CD8-positive, alpha-beta memory T cell (primary cell): ENCODE data around the gene RABL6. TPM values are rescaled to one million over a fixed set of nuclear protein-coding genes. Genes with fewer than 3 reads are reported as not detected.
A peak's percentile ranks its signal among the peaks of the same experiment; 100 is the strongest.

Experiments
- CTCF ChIA-PET: fragments of 350-600 bp; sonication (Branson Sonifier 250); formaldehyde crosslinking; loops from one replicate; lab custom pipeline; 2021; ENCODE audit warnings: antibody characterized with exemption; lab: Charles Lee
- POLR2A ChIA-PET: fragments of 350-600 bp; sonication (Branson Sonifier 250); formaldehyde crosslinking; loops from one replicate; lab custom pipeline; 2021; ENCODE audit warnings: antibody characterized with exemption; lab: Charles Lee
- DNase-seq, 5 donors: peaks; one replicate each; pipeline versions ENCODE4 v3.0.0 to v3.0.0-alpha.2; 2020 to 2022; ENCODE audit warnings: mixed read lengths in 1 of 5
- H3K27ac ChIP-seq: one replicate; pipeline ENCODE4 v1.7.0; 2013; ENCODE audit warnings: low read depth, mild to moderate bottlenecking, low read length, moderate library complexity
- H3K27me3 ChIP-seq: 2 replicates; pipeline ENCODE4 v1.7.0; 2013; ENCODE audit warnings: low read length, mild to moderate bottlenecking; ENCODE audit not compliant: insufficient read depth, poor library complexity, severe bottlenecking
- H3K36me3 ChIP-seq: 2 replicates; pipeline ENCODE4 v1.7.0; 2013; ENCODE audit warnings: mild to moderate bottlenecking, low read length, moderate library complexity; ENCODE audit not compliant: insufficient read depth
- H3K4me1 ChIP-seq: 2 replicates; pipeline ENCODE4 v1.7.0; 2013; ENCODE audit warnings: mild to moderate bottlenecking, low read length, moderate library complexity; ENCODE audit not compliant: insufficient read depth
- H3K4me3 ChIP-seq: 2 replicates; pipeline ENCODE4 v1.7.0; 2013; ENCODE audit warnings: mild to moderate bottlenecking, low read length
- H3K9me3 ChIP-seq: 2 replicates; pipeline ENCODE4 v1.7.0; 2013; ENCODE audit warnings: mild to moderate bottlenecking, low read length
- H3K27ac Mint-ChIP-seq, 8 donors: one replicate each; pipeline ENCODE4 v1.8.0; 2020 to 2021; ENCODE audit warnings: mixed read lengths in 8 of 8, mild to moderate bottlenecking in 6 of 8, inconsistent platforms in 3 of 8, moderate library complexity in 3 of 8
- H3K27me3 Mint-ChIP-seq, 2 donors: one replicate each; pipeline ENCODE4 v1.8.0; 2020 to 2021; ENCODE audit warnings: mixed read lengths in 2 of 2, mild to moderate bottlenecking in 1 of 2, moderate library complexity in 1 of 2
- H3K36me3 Mint-ChIP-seq, 3 donors: one replicate each; pipeline ENCODE4 v1.8.0; 2020 to 2021; ENCODE audit warnings: mixed read lengths in 3 of 3, inconsistent platforms in 1 of 3, mild to moderate bottlenecking in 1 of 3
- H3K4me1 Mint-ChIP-seq, 3 donors: one replicate each; pipeline ENCODE4 v1.8.0; 2020 to 2021; ENCODE audit warnings: mixed read lengths in 3 of 3, inconsistent platforms in 1 of 3, mild to moderate bottlenecking in 1 of 3
- H3K4me3 Mint-ChIP-seq, 7 donors: one replicate each; pipeline ENCODE4 v1.8.0; 2020 to 2021; ENCODE audit warnings: mixed read lengths in 7 of 7, mild to moderate bottlenecking in 6 of 7, moderate library complexity in 4 of 7, inconsistent platforms in 2 of 7
- H3K9me3 Mint-ChIP-seq, 5 donors: one replicate each; pipeline ENCODE4 v1.8.0; 2020 to 2022; ENCODE audit warnings: mixed read lengths in 5 of 5, mild to moderate bottlenecking in 3 of 5, moderate library complexity in 2 of 5, inconsistent platforms in 1 of 5
- polyA plus RNA-seq: library from polyadenylated mRNA; unstranded; fragments of 300-500 nt; fragmentation: Illumina TruSeq; gene quantifications from one replicate; pipeline ENCODE4 v1.2.3, GENCODE V29; 2021
- total RNA-seq, 2 experiments: library from RNA; stranded (reverse); gene quantifications; one replicate each; pipeline ENCODE4 v1.2.3, GENCODE V29; 2021

RABL6 gene
- total and polyA plus RNA-seq, 3 experiments from 2014 or later, result 20.9 to 106 (median 98.2) TPM

DNA sequence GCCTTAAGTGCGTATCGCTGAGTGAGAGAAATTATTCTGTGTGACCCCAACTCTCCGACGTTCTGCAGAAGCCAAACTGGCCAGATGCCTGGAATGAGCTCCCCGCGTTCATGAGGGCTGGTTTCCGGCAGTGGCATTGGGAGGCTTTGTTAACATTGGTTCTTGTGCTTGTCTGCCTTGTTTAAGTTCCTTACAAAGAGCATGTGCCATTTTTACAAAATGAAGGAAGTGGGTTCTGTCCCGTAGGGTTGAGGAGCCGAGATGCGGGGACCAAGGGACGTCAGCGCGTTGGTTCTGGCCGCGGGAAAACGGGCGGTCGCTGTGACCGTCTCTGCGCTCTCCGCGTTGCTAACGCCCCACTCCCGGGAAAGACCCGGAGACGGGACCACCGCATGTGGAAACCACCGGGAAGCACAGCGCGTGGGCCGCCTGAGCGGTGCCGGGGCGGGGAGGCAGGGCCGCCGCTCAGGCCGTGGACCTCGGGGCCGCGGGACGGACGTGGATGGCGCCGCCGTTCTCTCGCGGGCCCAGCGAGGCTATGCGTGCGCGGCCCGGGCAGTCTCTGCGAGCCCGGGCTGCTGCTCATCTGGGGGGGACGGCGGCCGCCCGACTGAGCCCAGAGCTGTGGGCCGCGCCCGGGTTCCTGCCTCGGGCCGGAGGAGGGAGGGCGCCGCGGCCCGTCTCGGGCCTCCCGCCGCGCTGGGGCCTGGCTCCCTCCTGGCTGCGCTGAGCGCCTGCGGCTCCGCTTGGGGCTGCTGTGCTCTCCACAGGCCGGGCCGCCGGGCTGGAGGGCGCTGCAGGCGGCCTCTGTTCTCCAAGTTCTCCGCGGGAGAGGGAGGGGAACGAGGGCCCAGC lies 13.4 kb downstream of the RABL6 start:
- no peak overlapping the region for H3K4me3 Mint-ChIP-seq
- H3K4me1 Mint-ChIP-seq, result peaks cover 9 to 15% (median 13%) of the 10 kb centered on the region in 3 donors
- no peaks in the 10 kb centered on the region for H3K27me3 Mint-ChIP-seq
- H3K27ac Mint-ChIP-seq, result peak overlapping the region in 1 of 8 donors; percentile 17
- Histone ChIP-seq H3K4me3 (no peak overlapping the region), H3K36me3 (peaks cover 11% of the 10 kb centered on the region), H3K27me3 (no peaks in the 10 kb centered on the region), H3K9me3 (no peaks in the 10 kb centered on the region), H3K27ac (no peak overlapping the region), H3K4me1 (no peaks in the 10 kb centered on the region)
- H3K9me3 Mint-ChIP-seq, result no peaks in the 10 kb centered on the region
- ChIA-PET CTCF (no interaction called here), POLR2A (interaction anchor here (0.7 kb wide), 1 partner anchor 21 kb away, joined by 3 read pairs; the partner anchor contains the start of gene AJM1)
- peaks cover 0 to 35% (median 0%) of the 10 kb centered on the region in 3 donors for H3K36me3 Mint-ChIP-seq
- no peak for DNase-seq

GRCh38 chr9:136821826-136822544 lies 14.2 kb downstream of the RABL6 start:
- CTCF ChIA-PET, result interaction anchor here (1.3 kb wide), 1 partner anchor 213 kb away, joined by 4 read pairs; no protein-coding TSS in a partner anchor
- peak overlapping the region in 1 of 8 donors; percentile 15 for H3K27ac Mint-ChIP-seq
- POLR2A ChIA-PET, result interaction anchor here (0.7 kb wide), 1 partner anchor 20 kb away, joined by 3 read pairs; the partner anchor contains the start of gene AJM1

GRCh38 chr9:136823136-136824046 lies 15.6 kb downstream of the RABL6 start:
- no peaks in the 10 kb centered on the region for H3K4me1 ChIP-seq
- ChIA-PET CTCF (interaction anchor here (0.8 to 1.3 kb wide), 2 partner anchors 22 to 212 kb away, joined by 3 to 4 read pairs; no protein-coding TSS in a partner anchor), POLR2A (interaction anchor here (0.6 kb wide), 2 partner anchors 23 to 95 kb away, joined by 3 to 6 read pairs; no protein-coding TSS in a partner anchor)
- peaks cover 0 to 37% (median 0%) of the 10 kb centered on the region in 3 donors for H3K36me3 Mint-ChIP-seq
- H3K27me3 ChIP-seq, result no peaks in the 10 kb centered on the region
- H3K9me3 Mint-ChIP-seq, result no peaks in the 10 kb centered on the region
- DNase-seq, result no peak
- peaks cover 11% of the 10 kb centered on the region for H3K36me3 ChIP-seq
- H3K27me3 Mint-ChIP-seq, result no peaks in the 10 kb centered on the region
- H3K27ac ChIP-seq, result no peak overlapping the region
- no peaks in the 10 kb centered on the region for H3K9me3 ChIP-seq
- no peak overlapping the region for H3K4me3 ChIP-seq
- peaks cover 7 to 10% (median 9%) of the 10 kb centered on the region in 3 donors for H3K4me1 Mint-ChIP-seq
- H3K4me3 Mint-ChIP-seq, result no peak overlapping the region
- no peak overlapping the region for H3K27ac Mint-ChIP-seq

More at GRCh38 chr9:136821826-136822544, 14.2 kb downstream of the RABL6 start:
- DNase-seq, result no peak
- Mint-ChIP-seq H3K9me3 (no peaks in the 10 kb centered on the region), H3K4me1 (peaks cover 8 to 11% (median 10%) of the 10 kb centered on the region in 3 donors), H3K36me3 (peaks cover 0 to 37% (median 0%) of the 10 kb centered on the region in 3 donors), H3K4me3 (no peak overlapping the region), H3K27me3 (no peaks in the 10 kb centered on the region)
- no peak overlapping the region for H3K4me3 ChIP-seq
- peaks cover 11% of the 10 kb centered on the region for H3K36me3 ChIP-seq
- no peaks in the 10 kb centered on the region for H3K9me3 ChIP-seq
- H3K4me1 ChIP-seq, result no peaks in the 10 kb centered on the region
- no peaks in the 10 kb centered on the region for H3K27me3 ChIP-seq
- H3K27ac ChIP-seq, result no peak overlapping the region

DNA sequence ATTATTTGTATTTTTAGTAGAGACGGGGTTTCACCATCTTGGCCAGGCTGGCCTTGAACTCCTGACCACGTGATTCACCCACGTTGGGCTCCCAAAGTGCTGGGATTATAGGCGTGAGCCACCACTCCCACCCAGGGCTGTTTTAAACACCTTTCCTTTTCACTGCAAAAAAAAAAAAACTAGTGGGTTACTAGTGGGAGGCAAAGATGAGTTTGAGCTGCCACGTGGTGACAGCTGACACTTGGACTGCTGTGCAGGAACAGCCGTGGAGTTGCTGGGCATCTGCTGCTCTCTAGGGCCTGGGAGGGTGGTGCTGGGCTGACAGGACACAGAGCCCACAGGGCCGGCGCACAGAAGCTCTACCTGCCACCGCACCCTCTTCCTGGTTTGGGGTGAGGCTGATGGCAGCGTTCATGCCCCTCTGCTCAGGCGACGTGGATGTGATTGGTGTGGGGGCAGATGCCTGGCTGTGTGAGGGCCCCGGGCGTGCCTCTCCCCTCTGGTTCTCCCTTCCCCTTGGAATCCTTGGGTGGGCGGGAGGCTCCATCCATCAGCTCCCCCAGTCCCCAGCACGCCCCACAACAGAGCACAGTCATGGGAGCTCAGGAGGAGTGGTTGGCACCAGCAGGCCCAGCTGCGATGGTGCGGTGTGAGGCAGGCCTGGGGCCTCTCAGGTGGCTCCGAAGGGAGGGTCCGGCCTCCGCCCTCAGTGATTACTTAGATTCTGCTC lies 16.9 kb downstream of the RABL6 start:
- Mint-ChIP-seq H3K27ac (no peak overlapping the region), H3K4me1 (peaks cover 5 to 6% (median 6%) of the 10 kb centered on the region in 3 donors), H3K9me3 (no peaks in the 10 kb centered on the region), H3K27me3 (no peaks in the 10 kb centered on the region), H3K36me3 (peaks cover 0 to 49% (median 0%) of the 10 kb centered on the region in 3 donors), H3K4me3 (no peak overlapping the region)
- Histone ChIP-seq H3K27ac (no peak overlapping the region), H3K4me1 (no peaks in the 10 kb centered on the region), H3K27me3 (no peaks in the 10 kb centered on the region), H3K4me3 (no peak overlapping the region), H3K36me3 (peaks cover 11% of the 10 kb centered on the region), H3K9me3 (no peaks in the 10 kb centered on the region)
- ChIA-PET CTCF (interaction anchor here (1.0 to 1.2 kb wide), 2 partner anchors 17 to 205 kb away, joined by 3 read pairs; partner anchors contain the start of gene RABL6), POLR2A (interaction anchor here (0.7 kb wide), 1 partner anchor 34 kb away, joined by 3 read pairs; no protein-coding TSS in a partner anchor)
- DNase-seq, result no peak

DNA sequence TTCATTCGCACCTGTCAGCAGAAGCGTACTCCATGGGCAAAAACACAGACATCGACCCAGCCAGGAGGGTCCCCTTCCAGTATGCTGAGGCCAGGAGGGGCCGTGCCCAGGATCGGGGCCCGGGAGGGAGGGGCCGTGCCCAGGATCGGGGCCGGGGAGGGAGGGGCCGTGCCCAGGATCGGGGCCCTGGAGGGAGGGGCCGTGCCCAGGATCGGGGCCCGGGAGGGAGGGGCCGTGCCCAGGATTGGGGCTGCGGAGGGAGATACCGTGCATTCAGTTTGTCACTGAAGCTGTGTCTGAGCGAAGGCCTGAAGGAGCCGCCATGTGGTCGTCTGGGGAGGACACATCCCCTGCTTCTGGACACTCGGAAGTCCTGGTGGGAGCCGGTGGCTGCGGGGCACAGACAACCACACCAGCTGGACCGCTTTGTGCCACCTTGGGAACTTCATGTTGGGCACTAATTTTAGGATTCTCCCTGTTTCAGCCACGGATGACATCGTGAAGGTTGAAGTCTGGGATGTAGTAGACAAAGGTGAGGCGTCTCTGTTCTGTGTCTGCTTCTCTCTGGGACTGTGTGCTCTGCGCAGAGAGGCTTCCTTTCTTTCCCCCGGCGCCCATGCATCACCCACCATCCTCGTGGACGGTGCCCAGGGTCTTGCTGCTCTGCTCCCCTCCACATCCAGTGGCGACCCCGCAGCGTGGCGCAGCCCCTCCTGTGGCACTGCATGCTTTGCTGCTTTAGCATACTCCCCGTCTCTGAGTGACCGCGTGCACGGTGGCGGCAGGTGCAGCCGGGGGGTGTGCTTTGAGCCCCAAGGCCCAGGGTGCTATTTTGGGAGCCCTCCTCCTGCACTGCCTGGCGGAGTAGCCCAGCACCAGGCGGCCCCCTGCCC lies 17.8 kb downstream of the RABL6 start:
- H3K4me3 ChIP-seq, result no peak overlapping the region
- peaks cover 0 to 54% (median 0%) of the 10 kb centered on the region in 3 donors for H3K36me3 Mint-ChIP-seq
- H3K36me3 ChIP-seq, result peaks cover 11% of the 10 kb centered on the region
- H3K4me3 Mint-ChIP-seq, result no peak overlapping the region
- DNase-seq, result peak in 1 of 5 donors; percentile 33
- no peak overlapping the region for H3K27ac ChIP-seq
- ChIA-PET POLR2A (no interaction called here), CTCF (interaction anchor here (1.2 to 1.3 kb wide), 2 partner anchors 17 to 204 kb away, joined by 3 to 5 read pairs; partner anchors contain the start of gene AJM1)
- no peaks in the 10 kb centered on the region for H3K9me3 ChIP-seq
- H3K9me3 Mint-ChIP-seq, result no peaks in the 10 kb centered on the region
- H3K27me3 ChIP-seq, result no peaks in the 10 kb centered on the region
- no peaks in the 10 kb centered on the region for H3K27me3 Mint-ChIP-seq
- no peaks in the 10 kb centered on the region for H3K4me1 ChIP-seq
- no peak overlapping the region for H3K27ac Mint-ChIP-seq
- peaks cover 5 to 6% (median 5%) of the 10 kb centered on the region in 3 donors for H3K4me1 Mint-ChIP-seq

- Mint-ChIP-seq H3K36me3 (peaks cover 0 to 54% (median 0%) of the 10 kb centered on the region in 3 donors), H3K9me3 (no peaks in the 10 kb centered on the region), H3K4me1 (no peaks in the 10 kb centered on the region), H3K4me3 (no peak overlapping the region), H3K27ac (no peak overlapping the region), H3K27me3 (no peaks in the 10 kb centered on the region)
- Histone ChIP-seq H3K36me3 (peaks cover 11% of the 10 kb centered on the region), H3K27ac (no peak overlapping the region), H3K4me1 (no peaks in the 10 kb centered on the region), H3K27me3 (no peaks in the 10 kb centered on the region), H3K4me3 (no peak overlapping the region), H3K9me3 (no peaks in the 10 kb centered on the region)
- CTCF ChIA-PET, result interaction anchor here (1.3 kb wide), 1 partner anchor 16 kb away, joined by 5 read pairs; the partner anchor contains the start of gene AJM1
- POLR2A ChIA-PET, result no interaction called here
- no peak for DNase-seq
Measured at GRCh38 chr9:136826188-136826541, 18.4 kb downstream of the RABL6 start.
